ENCODE data around the gene ADGRG3. TPM values are rescaled to one million over a fixed set of nuclear protein-coding genes. Genes with fewer than 3 reads are reported as not detected.

The ADGRG3 gene
- total RNA-seq, 4 donors from 2014 or later: 2.0 to 9.6 (median 3.7) TPM

- peak overlapping the region; percentile 78 to 98 (median 88) for H3K4me3 ChIP-seq
- TF ChIP-seq EP300 (IDR thresholded peaks at IDR 0.05) (no peak), POLR2A (IDR thresholded peaks at IDR 0.05; ENCODE audit: low read depth) (no peak), CTCF (IDR thresholded peaks at IDR 0.05) (no peak), POLR2AphosphoS5 (IDR thresholded peaks at IDR 0.05) (no peak)
- no peaks in the 10 kb centered on the region for H3K9me3 ChIP-seq
- peaks cover 0 to 7% (median 2%) of the 10 kb centered on the region in 4 donors for H3K36me3 ChIP-seq
- no peaks in the 10 kb centered on the region for H3K27me3 ChIP-seq
- H3K27ac ChIP-seq (replicated peaks in 1 of 4): peak overlapping the region; percentile 85 to 90 (median 88)
- DNase-seq (ENCODE audit: extremely low spot score): no peak
- 76% methylated on average over 12 of the region's 20 CpGs for WGBS
- H3K4me1 ChIP-seq: peaks cover 18 to 40% (median 27%) of the 10 kb centered on the region in 4 donors
- intact Hi-C loops (cut with DNase I): loop anchor here (10.0 kb wide), 2 partner anchors 250 to 390 kb away; partner anchors contain the start of gene CFAP20
Observed at GRCh38 chr16:57734308-57734924, 66.3 kb downstream of the ADGRG3 start.

- DNase-seq (ENCODE audit: extremely low spot score): peak; percentile 100
- intact Hi-C loops (cut with DNase I): loop anchor here (10.0 kb wide), 2 partner anchors 250 to 390 kb away; partner anchors contain the start of gene CFAP20
- no peaks in the 10 kb centered on the region for H3K9me3 ChIP-seq
- TF ChIP-seq EP300 (IDR thresholded peaks at IDR 0.05) (no peak), POLR2AphosphoS5 (IDR thresholded peaks at IDR 0.05) (peak; percentile 50 to 80), CTCF (IDR thresholded peaks at IDR 0.05) (peak in 1 of 3 experiments; percentile 36), POLR2A (IDR thresholded peaks at IDR 0.05; ENCODE audit: low read depth) (no peak)
- H3K4me3 ChIP-seq: peak overlapping the region; percentile 78 to 98 (median 88)
- peak overlapping the region; percentile 85 to 90 (median 88) for H3K27ac ChIP-seq (replicated peaks in 1 of 4)
- no peaks in the 10 kb centered on the region for H3K27me3 ChIP-seq
- WGBS: under 1% methylated on average over 31 of the region's 45 CpGs
- peaks cover 18 to 40% (median 27%) of the 10 kb centered on the region in 4 donors for H3K4me1 ChIP-seq
- peaks cover 0 to 14% (median 2%) of the 10 kb centered on the region in 4 donors for H3K36me3 ChIP-seq
Observed at GRCh38 chr16:57734925-57735754, 67.0 kb downstream of the ADGRG3 start.

GRCh38 chr16:57735755-57736418, 67.8 kb downstream of the ADGRG3 start, which contains the start of gene KATNB1:
KATNB1 (plus strand) TSS chr16:57735770; CDS start chr16:57737244, 1,474 bp downstream.
- WGBS: under 1% methylated on average over 33 of the region's 35 CpGs
- Histone ChIP-seq H3K4me1 (peaks cover 18 to 40% (median 27%) of the 10 kb centered on the region in 4 donors), H3K9me3 (no peaks in the 10 kb centered on the region), H3K36me3 (peaks cover 0 to 14% (median 4%) of the 10 kb centered on the region in 4 donors), H3K27me3 (no peaks in the 10 kb centered on the region), H3K4me3 (peak within 1 kb of the TSS; percentile 78 to 98 (median 88)), H3K27ac (replicated peaks in 1 of 4) (peak within 1 kb of the TSS; percentile 85 to 90 (median 88))
- intact Hi-C loops (cut with DNase I): loop anchor here (10.0 kb wide), 2 partner anchors 249 to 389 kb away; partner anchors contain the start of gene CFAP20
- no peak for DNase-seq (ENCODE audit: extremely low spot score)
- TF ChIP-seq CTCF (IDR thresholded peaks at IDR 0.05) (no peak), EP300 (IDR thresholded peaks at IDR 0.05) (no peak), POLR2AphosphoS5 (IDR thresholded peaks at IDR 0.05) (no peak), POLR2A (IDR thresholded peaks at IDR 0.05; ENCODE audit: low read depth) (no peak)
